Upper lobe of left lung (tissue), 6 donors: Measurements from ENCODE around the gene CCDC172. TPM values are rescaled to one million over a fixed set of nuclear protein-coding genes. Genes with fewer than 3 reads are reported as not detected.

ENCODE experiments used
- ATAC-seq, 2 donors: fragments of 200-7000 bp; cut with Tn5 transposase; one replicate each; pipeline ENCODE4 v1.9.1; 2022; ENCODE audit warnings: mild to moderate bottlenecking in 2 of 2, moderate library complexity in 2 of 2; ENCODE audit not compliant: low FRiP score in 2 of 2
- DNase-seq, 2 donors: peaks; one replicate each; pipeline ENCODE4 v3.0.0-alpha.2; 2019 to 2020
- H3K27ac ChIP-seq, 4 donors: fragments of 200-600 bp; sonication (generic); one replicate each; pipeline ENCODE4 v1.5.1; 2016 to 2019
- H3K27me3 ChIP-seq, 4 donors: fragments of 200-600 bp; sonication (generic); one replicate each; pipeline ENCODE4 v1.5.1; 2017 to 2019
- H3K36me3 ChIP-seq, 4 donors: fragments of 200-600 bp; sonication (generic); one replicate each; pipeline ENCODE4 v1.5.1; 2016 to 2019
- H3K4me1 ChIP-seq, 4 donors: fragments of 200-600 bp; sonication (generic); one replicate each; pipeline ENCODE4 v1.5.1; 2018 to 2019
- H3K4me3 ChIP-seq, 4 donors: fragments of 200-600 bp; sonication (generic); one replicate each; pipeline ENCODE4 v1.5.1; 2017 to 2019; ENCODE audit warnings: mild to moderate bottlenecking in 2 of 4, moderate library complexity in 1 of 4
- H3K9me3 ChIP-seq, 4 donors: fragments of 200-600 bp; sonication (generic); one replicate each; pipeline ENCODE4 v1.5.1; 2018 to 2019
- CTCF ChIP-seq, 6 experiments: fragments of 450-650 bp in 4 of 6; fragments of 200-600 bp in 2 of 6; sonication (generic) in 2 of 6; IDR thresholded peaks; one replicate each; pipeline ENCODE4 v1.5.1; 2016 to 2019; ENCODE audit warnings: antibody characterized with exemption in 6 of 6
- EP300 ChIP-seq, 4 donors: sonication (generic); formaldehyde crosslinking; IDR thresholded peaks; one replicate each; pipeline ENCODE4 v1.5.1; 2017; ENCODE audit warnings: antibody characterized with exemption in 4 of 4, control low read depth in 2 of 4
- POLR2A ChIP-seq, 4 donors: fragments of 450-650 bp; IDR thresholded peaks; one replicate each; pipeline ENCODE4 v1.5.1; 2016 to 2017; ENCODE audit warnings: antibody characterized with exemption in 4 of 4, mild to moderate bottlenecking in 2 of 4
- POLR2AphosphoS5 ChIP-seq, 2 donors: sonication (generic); formaldehyde crosslinking; IDR thresholded peaks; one replicate each; pipeline ENCODE4 v1.5.1; 2017; ENCODE audit warnings: antibody characterized with exemption in 2 of 2
- WGBS, 2 donors: methylation state at CpG; one replicate each; pipeline ENCODE4 v1.1.5; 2017 to 2018; 5-methylcytosine and 5-hydroxymethylcytosine counted together
- total RNA-seq, 6 donors: library from RNA; depleted of rRNA in 4 of 6; stranded (reverse); fragments of >200 nt in 4 of 6; gene quantifications; one replicate each; pipeline versions ENCODE4 v1.1.0 to v1.2.1, GENCODE V29; 2016 to 2021
- donor health status: DM: no; HTN: no; CAD: no; lungs with moderate emphysema.
- donor health status: DM: no; HTN: yes; CAD: no; lungs with severe emphysema.

Gene CCDC172, protein sequence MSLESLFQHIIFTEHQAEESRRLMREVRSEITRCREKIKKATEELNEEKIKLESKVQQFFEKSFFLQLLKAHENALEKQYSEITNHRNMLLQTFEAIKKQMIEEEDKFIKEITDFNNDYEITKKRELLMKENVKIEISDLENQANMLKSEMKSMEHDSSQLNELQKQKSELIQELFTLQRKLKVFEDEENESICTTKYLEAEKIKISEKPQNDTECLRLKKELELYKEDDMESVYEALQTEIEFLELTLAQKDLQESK
- total RNA-seq = not detected

DNA sequence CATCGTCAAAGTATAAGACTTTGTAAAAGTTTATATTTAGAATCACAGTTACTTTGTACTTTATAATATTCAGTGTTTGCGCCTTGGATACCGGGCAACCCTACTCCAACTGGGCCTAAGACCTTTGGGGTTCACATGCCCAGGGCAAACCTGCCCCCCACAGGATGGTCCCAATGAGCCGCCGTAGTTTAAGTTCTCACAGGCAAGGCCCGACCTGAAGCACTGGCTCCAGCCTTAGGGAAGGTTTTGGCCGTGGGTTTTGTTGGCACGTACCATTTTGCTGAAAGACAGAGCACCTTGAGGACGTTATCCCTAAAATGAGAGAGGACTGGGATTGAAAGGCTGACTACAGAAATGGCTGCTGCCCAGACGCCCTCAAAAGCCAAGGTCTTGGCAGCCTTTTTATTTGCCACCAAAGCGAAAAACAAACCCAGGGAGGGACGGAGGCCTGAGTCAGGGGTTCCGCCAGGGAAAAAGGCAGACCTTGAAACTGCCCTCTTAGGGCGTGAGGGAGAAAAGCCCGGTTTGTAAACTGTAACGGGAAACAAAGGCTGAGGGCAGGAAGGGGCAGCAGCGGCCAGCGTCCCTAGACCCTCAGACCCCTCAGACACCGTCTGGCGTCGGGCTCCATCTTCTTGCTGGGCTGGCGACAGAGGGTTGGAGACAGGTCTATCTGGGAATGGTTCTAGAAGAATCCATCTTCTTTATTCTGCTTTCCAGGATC is at the start of gene CCDC172:
CCDC172 (plus strand) TSS at position 222 of the 724 bp plus-strand sequence. CDS start 564 bp downstream, outside the sequence.
- Histone ChIP-seq H3K4me1 (no peaks in the 10 kb centered on the region), H3K4me3 (no peak within 1 kb of the TSS), H3K27ac (no peak within 1 kb of the TSS), H3K36me3 (no peaks in the 10 kb centered on the region), H3K9me3 (no peaks in the 10 kb centered on the region), H3K27me3 (no peaks in the 10 kb centered on the region)
- no peak for TF ChIP-seq POLR2AphosphoS5 (IDR thresholded peaks at IDR 0.05)
- no peak for TF ChIP-seq EP300 (IDR thresholded peaks at IDR 0.05)
- no peak for TF ChIP-seq POLR2A (IDR thresholded peaks at IDR 0.05)
- no peak for TF ChIP-seq CTCF (IDR thresholded peaks at IDR 0.05)
- DNase-seq = peak in 1 of 2 donors; percentile 13
- no peak for ATAC-seq
- 70 to 79% methylated on average over 22 of the region's 22 CpGs for WGBS, 2 donors

DNA sequence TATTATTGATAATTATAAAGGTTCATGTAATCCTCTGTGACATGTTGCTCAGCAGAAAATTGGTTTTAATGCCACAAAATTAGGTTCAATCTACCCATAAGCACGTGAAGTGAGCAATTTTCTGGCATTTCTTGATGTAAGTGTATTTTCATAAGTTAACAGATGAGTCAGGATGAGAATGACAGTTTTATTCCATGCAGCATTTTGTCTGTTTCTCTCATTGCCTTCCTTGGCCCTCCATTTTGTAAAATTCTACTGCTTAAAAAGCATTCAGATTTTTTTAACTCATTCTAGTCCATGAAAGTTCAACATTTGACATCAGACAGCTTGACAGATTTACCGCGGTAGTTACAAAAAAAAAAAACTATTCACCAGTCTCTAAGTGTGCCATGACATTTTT is 47.3 kb upstream of the CCDC172 start:
- Histone ChIP-seq H3K27ac (no peak overlapping the region), H3K9me3 (no peaks in the 10 kb centered on the region), H3K4me1 (peaks cover 3 to 25% (median 22%) of the 10 kb centered on the region in 4 donors), H3K36me3 (no peaks in the 10 kb centered on the region), H3K27me3 (peaks cover 0 to 26% (median 9%) of the 10 kb centered on the region in 4 donors), H3K4me3 (no peak overlapping the region)
- TF ChIP-seq CTCF (IDR thresholded peaks at IDR 0.05) (no peak), POLR2AphosphoS5 (IDR thresholded peaks at IDR 0.05) (no peak), POLR2A (IDR thresholded peaks at IDR 0.05) (no peak), EP300 (IDR thresholded peaks at IDR 0.05) (no peak)
- ATAC-seq = no peak
- WGBS, 2 donors = 80 to 84% methylated on average over 3 of the region's 3 CpGs
- DNase-seq = no peak

DNA sequence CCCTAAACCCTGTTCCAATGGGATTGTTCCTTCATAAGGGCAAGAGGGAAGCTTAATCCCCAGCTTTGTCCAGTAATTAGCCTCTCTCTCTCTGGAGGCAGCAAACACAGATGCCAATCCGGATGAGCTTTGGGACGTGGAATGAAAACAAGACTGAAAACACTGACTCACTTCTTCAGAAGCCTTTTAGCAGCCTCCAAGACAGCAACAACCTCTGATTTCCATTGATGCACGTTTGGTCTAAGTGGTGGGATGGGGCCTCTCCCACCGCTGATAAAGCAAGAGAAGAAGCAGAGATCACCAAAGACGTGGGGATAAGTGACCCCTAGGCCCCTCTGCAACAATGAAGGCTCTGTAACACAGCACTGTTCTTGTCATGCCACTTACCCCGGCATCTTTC is 45.4 kb upstream of the CCDC172 start:
- TF ChIP-seq POLR2A (IDR thresholded peaks at IDR 0.05) = no peak
- no peak for TF ChIP-seq CTCF (IDR thresholded peaks at IDR 0.05)
- TF ChIP-seq EP300 (IDR thresholded peaks at IDR 0.05) = no peak
- TF ChIP-seq POLR2AphosphoS5 (IDR thresholded peaks at IDR 0.05) = no peak
- 59 to 75% methylated on average over 6 of the region's 6 CpGs for WGBS, 2 donors

DNA sequence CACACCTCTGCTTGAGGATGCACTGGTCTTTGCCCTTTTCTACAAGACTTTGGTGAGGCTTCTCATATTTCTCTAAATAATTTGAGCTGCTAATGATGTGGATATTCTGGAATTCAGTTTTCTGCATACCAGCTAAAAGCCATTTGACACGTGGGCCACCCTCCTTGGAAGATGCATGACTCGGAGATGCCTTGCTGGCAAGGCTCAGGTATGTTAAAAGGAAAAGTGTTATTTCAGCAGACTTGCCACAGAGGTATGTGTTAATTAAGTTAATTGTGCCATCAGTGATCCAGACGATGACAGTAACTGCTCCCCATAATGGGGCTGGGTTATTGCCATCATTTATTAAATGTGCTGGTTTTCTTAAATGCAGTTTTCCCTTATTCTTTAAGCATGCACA is 42.5 kb upstream of the CCDC172 start:
- H3K4me1 ChIP-seq = no peaks in the 10 kb centered on the region
- H3K36me3 ChIP-seq = no peaks in the 10 kb centered on the region
- no peak for ATAC-seq
- TF ChIP-seq CTCF (IDR thresholded peaks at IDR 0.05) = no peak
- TF ChIP-seq POLR2AphosphoS5 (IDR thresholded peaks at IDR 0.05) = no peak
- TF ChIP-seq POLR2A (IDR thresholded peaks at IDR 0.05) = no peak
- no peak for TF ChIP-seq EP300 (IDR thresholded peaks at IDR 0.05)
- WGBS, 2 donors = 62 to 72% methylated on average over 3 of the region's 3 CpGs
- no peak overlapping the region for H3K27ac ChIP-seq
- H3K9me3 ChIP-seq = no peaks in the 10 kb centered on the region
- no peak overlapping the region for H3K4me3 ChIP-seq
- no peaks in the 10 kb centered on the region for H3K27me3 ChIP-seq
- DNase-seq = no peak

More for the DNA sequence above, 45.4 kb upstream of the CCDC172 start:
- no peak overlapping the region for H3K4me3 ChIP-seq
- H3K27me3 ChIP-seq = peaks cover 0 to 10% (median 5%) of the 10 kb centered on the region in 4 donors
- DNase-seq (no peak), ATAC-seq (no peak)
- no peak overlapping the region for H3K27ac ChIP-seq
- H3K4me1 ChIP-seq = peaks cover 0 to 7% (median 5%) of the 10 kb centered on the region in 4 donors
- no peaks in the 10 kb centered on the region for H3K36me3 ChIP-seq
- H3K9me3 ChIP-seq = no peaks in the 10 kb centered on the region
